Measurements from ENCODE around the gene STK40. TPM values are rescaled to one million over a fixed set of nuclear protein-coding genes. Genes with fewer than 3 reads are reported as not detected.
A peak's percentile ranks its signal among the peaks of the same experiment; 100 is the strongest.

The STK40 gene
- total RNA-seq, 2 donors from 2014 or later, result 19.4 to 32.4 TPM

- H3K9me3 Mint-ChIP-seq, result peaks cover 13% of the 10 kb centered on the region
- H3K4me3 Mint-ChIP-seq, result no peak overlapping the region
- H3K4me1 Mint-ChIP-seq, result peaks cover 3% of the 10 kb centered on the region
- Histone ChIP-seq H3K27ac (ENCODE audit: low read depth, low read length) (no peak overlapping the region), H3K4me3 (ENCODE audit: low read length) (no peak overlapping the region), H3K9me3 (ENCODE audit: control insufficient read depth, low read length) (peaks cover 14% of the 10 kb centered on the region), H3K4me1 (ENCODE audit: control insufficient read depth, insufficient read depth, low read length) (no peaks in the 10 kb centered on the region), H3K27me3 (ENCODE audit: control insufficient read depth, insufficient read depth, low read length, poor library complexity, severe bottlenecking) (no peaks in the 10 kb centered on the region), H3K36me3 (ENCODE audit: control insufficient read depth, insufficient read depth, low read length) (no peaks in the 10 kb centered on the region), H3K9ac (ENCODE audit: extremely low read depth, low read length, poor library complexity, severe bottlenecking) (no peak overlapping the region)
- no peak overlapping the region for H3K27ac Mint-ChIP-seq
- H3K36me3 Mint-ChIP-seq (ENCODE audit: low read depth), result peaks cover 38% of the 10 kb centered on the region
- DNase-seq, result peak; percentile 66
- no peak for TF ChIP-seq CTCF (conservative IDR thresholded peaks at IDR 0.05)
- no peaks in the 10 kb centered on the region for H3K27me3 Mint-ChIP-seq (ENCODE audit: insufficient read depth)
- WGBS, 2 experiments (ENCODE audit: insufficient coverage in 1 of 2, insufficient read length in 1 of 2), result 88 to 90% methylated on average over 7 to 10 of the region's 11 CpGs
Measured at GRCh38 chr1:36411674-36412648, 26.2 kb upstream of the STK40 start.

DNA sequence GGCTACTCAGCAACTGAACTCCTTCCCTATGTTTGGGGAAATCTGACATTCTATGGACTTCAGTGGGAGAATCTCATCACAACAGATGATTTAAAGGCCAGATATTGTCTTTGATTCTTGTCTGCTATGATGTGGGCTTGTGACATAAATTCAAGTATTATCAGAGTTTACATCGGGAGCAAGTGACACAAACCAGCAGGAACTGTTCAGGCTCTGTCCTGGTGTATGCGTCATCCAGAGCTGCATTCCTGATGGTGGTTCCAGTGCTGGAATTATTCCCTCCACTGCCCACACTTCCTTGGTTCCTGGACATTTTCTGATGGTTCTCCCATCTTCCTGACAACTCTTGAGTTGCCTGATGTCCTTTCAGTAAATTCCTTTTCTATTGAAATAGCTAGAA, 22.8 kb upstream of the STK40 start:
- Mint-ChIP-seq H3K27ac (no peak overlapping the region), H3K9me3 (peaks cover 2% of the 10 kb centered on the region), H3K4me3 (no peak overlapping the region), H3K4me1 (peaks cover 3% of the 10 kb centered on the region), H3K36me3 (ENCODE audit: low read depth) (peaks cover 29% of the 10 kb centered on the region), H3K27me3 (ENCODE audit: insufficient read depth) (no peaks in the 10 kb centered on the region)
- no peak overlapping the region for H3K27ac ChIP-seq (ENCODE audit: low read depth, low read length)
- no peaks in the 10 kb centered on the region for H3K27me3 ChIP-seq (ENCODE audit: control insufficient read depth, insufficient read depth, low read length, poor library complexity, severe bottlenecking)
- H3K9ac ChIP-seq (ENCODE audit: extremely low read depth, low read length, poor library complexity, severe bottlenecking), result no peak overlapping the region
- no peaks in the 10 kb centered on the region for H3K36me3 ChIP-seq (ENCODE audit: control insufficient read depth, insufficient read depth, low read length)
- no peaks in the 10 kb centered on the region for H3K4me1 ChIP-seq (ENCODE audit: control insufficient read depth, insufficient read depth, low read length)
- H3K4me3 ChIP-seq (ENCODE audit: low read length), result no peak overlapping the region
- no peak for DNase-seq
- 86 to 100% methylated on average over 2 of the region's 2 CpGs for WGBS, 2 experiments (ENCODE audit: insufficient coverage in 1 of 2, insufficient read length in 1 of 2)
- no peak for TF ChIP-seq CTCF (conservative IDR thresholded peaks at IDR 0.05)
- H3K9me3 ChIP-seq (ENCODE audit: control insufficient read depth, low read length), result no peaks in the 10 kb centered on the region

GRCh38 chr1:36406440-36406839, 20.7 kb upstream of the STK40 start:
- Mint-ChIP-seq H3K36me3 (ENCODE audit: low read depth) (peaks cover 16% of the 10 kb centered on the region), H3K4me1 (no peaks in the 10 kb centered on the region), H3K4me3 (no peak overlapping the region), H3K27me3 (ENCODE audit: insufficient read depth) (no peaks in the 10 kb centered on the region), H3K27ac (no peak overlapping the region), H3K9me3 (no peaks in the 10 kb centered on the region)
- Histone ChIP-seq H3K36me3 (ENCODE audit: control insufficient read depth, insufficient read depth, low read length) (no peaks in the 10 kb centered on the region), H3K4me1 (ENCODE audit: control insufficient read depth, insufficient read depth, low read length) (no peaks in the 10 kb centered on the region), H3K9ac (ENCODE audit: extremely low read depth, low read length, poor library complexity, severe bottlenecking) (no peak overlapping the region), H3K27me3 (ENCODE audit: control insufficient read depth, insufficient read depth, low read length, poor library complexity, severe bottlenecking) (no peaks in the 10 kb centered on the region), H3K9me3 (ENCODE audit: control insufficient read depth, low read length) (no peaks in the 10 kb centered on the region), H3K27ac (ENCODE audit: low read depth, low read length) (no peak overlapping the region), H3K4me3 (ENCODE audit: low read length) (no peak overlapping the region)
- no peak for DNase-seq
- 83% methylated on average over 1 of the region's 1 CpG; no CpG with 5 or more reads in 1 of the 2 experiments for WGBS, 2 experiments (ENCODE audit: insufficient coverage in 1 of 2, insufficient read length in 1 of 2)
- TF ChIP-seq CTCF (conservative IDR thresholded peaks at IDR 0.05), result no peak

All from endodermal cell (in vitro differentiated cells).